Measurements from ENCODE around the gene GPR171. TPM values are rescaled to one million over a fixed set of nuclear protein-coding genes. Genes with fewer than 3 reads are reported as not detected.

The GPR171 gene
- polyA plus RNA-seq, 1 donor from 2014 or later: not detected

DNA sequence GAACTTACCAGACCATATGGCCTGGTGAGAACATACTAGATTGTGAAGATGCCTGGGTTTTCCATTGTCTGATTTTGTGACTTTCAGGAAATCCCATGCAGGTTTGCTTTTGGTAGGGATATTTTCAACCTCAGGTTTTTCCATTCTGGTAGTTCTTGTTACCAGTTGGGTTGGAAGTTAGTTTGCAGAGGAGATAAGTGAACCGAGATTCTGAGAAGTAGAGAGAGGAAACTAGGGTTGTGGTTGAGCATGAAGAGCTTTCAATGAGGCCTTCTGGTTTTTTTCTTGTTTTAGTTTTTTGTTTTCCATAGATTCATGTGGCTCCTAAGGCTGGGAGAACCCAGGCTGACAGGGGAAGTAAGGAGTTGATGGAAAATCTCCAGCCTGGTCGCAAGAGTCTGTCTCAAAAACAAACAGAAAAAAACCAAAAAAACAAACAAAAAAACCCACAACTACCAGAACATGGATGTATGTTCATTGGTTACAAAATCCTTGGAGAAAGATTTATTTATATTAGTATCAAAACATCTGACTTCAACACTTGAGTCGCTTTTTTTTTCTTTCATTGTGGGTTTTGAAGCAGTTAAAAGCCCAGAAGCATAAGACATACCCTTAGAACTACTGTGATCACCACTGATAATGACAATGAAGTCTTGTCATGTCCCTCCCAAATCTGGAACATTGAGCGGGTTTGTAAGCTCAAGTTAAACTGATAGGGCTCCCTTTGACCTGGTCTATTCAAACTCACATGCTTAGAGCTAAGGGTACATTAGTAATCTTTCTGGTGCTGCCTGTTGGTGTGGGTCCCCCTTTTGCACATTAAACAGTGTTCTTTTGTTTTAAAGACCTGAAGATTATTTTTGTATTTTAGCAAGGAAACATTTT, 3.2 kb downstream of the GPR171 start:
- H3K36me3 ChIP-seq (ENCODE audit: insufficient read depth, low read length): no peaks in the 10 kb centered on the region
- H3K27me3 ChIP-seq (ENCODE audit: insufficient read depth, low read depth, low read length): no peaks in the 10 kb centered on the region
- TF ChIP-seq, protein P1, sequence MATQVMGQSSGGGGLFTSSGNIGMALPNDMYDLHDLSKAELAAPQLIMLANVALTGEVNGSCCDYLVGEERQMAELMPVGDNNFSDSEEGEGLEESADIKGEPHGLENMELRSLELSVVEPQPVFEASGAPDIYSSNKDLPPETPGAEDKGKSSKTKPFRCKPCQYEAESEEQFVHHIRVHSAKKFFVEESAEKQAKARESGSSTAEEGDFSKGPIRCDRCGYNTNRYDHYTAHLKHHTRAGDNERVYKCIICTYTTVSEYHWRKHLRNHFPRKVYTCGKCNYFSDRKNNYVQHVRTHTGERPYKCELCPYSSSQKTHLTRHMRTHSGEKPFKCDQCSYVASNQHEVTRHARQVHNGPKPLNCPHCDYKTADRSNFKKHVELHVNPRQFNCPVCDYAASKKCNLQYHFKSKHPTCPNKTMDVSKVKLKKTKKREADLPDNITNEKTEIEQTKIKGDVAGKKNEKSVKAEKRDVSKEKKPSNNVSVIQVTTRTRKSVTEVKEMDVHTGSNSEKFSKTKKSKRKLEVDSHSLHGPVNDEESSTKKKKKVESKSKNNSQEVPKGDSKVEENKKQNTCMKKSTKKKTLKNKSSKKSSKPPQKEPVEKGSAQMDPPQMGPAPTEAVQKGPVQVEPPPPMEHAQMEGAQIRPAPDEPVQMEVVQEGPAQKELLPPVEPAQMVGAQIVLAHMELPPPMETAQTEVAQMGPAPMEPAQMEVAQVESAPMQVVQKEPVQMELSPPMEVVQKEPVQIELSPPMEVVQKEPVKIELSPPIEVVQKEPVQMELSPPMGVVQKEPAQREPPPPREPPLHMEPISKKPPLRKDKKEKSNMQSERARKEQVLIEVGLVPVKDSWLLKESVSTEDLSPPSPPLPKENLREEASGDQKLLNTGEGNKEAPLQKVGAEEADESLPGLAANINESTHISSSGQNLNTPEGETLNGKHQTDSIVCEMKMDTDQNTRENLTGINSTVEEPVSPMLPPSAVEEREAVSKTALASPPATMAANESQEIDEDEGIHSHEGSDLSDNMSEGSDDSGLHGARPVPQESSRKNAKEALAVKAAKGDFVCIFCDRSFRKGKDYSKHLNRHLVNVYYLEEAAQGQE (IDR thresholded peaks at IDR 0.05; ENCODE audit: borderline replicate concordance): no peak
- TF ChIP-seq SMC3 (conservative IDR thresholded peaks at IDR 0.05; ENCODE audit: poor library complexity) (no peak), TAF1 (IDR thresholded peaks at IDR 0.05; ENCODE audit: low read depth) (no peak), EP300 (conservative IDR thresholded peaks at IDR 0.05; ENCODE audit: poor library complexity, severe bottlenecking) (no peak), MXI1 (conservative IDR thresholded peaks at IDR 0.05; ENCODE audit: poor library complexity, severe bottlenecking) (no peak), EZH2 (IDR thresholded peaks at IDR 0.05; ENCODE audit: borderline replicate concordance, insufficient read depth, low read length, poor library complexity, severe bottlenecking) (no peak), POLR2AphosphoS5 (IDR thresholded peaks at IDR 0.05) (no peak), RAD21 (conservative IDR thresholded peaks at IDR 0.05) (no peak)
- TF ChIP-seq, protein P2, sequence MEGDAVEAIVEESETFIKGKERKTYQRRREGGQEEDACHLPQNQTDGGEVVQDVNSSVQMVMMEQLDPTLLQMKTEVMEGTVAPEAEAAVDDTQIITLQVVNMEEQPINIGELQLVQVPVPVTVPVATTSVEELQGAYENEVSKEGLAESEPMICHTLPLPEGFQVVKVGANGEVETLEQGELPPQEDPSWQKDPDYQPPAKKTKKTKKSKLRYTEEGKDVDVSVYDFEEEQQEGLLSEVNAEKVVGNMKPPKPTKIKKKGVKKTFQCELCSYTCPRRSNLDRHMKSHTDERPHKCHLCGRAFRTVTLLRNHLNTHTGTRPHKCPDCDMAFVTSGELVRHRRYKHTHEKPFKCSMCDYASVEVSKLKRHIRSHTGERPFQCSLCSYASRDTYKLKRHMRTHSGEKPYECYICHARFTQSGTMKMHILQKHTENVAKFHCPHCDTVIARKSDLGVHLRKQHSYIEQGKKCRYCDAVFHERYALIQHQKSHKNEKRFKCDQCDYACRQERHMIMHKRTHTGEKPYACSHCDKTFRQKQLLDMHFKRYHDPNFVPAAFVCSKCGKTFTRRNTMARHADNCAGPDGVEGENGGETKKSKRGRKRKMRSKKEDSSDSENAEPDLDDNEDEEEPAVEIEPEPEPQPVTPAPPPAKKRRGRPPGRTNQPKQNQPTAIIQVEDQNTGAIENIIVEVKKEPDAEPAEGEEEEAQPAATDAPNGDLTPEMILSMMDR (IDR thresholded peaks at IDR 0.05; ENCODE audit: poor library complexity, severe bottlenecking): no peak
- H3K4me2 ChIP-seq (ENCODE audit: low read length): no peak overlapping the region
- no peak overlapping the region for H3K9ac ChIP-seq (ENCODE audit: low read length)
- no peaks in the 10 kb centered on the region for H3K9me3 ChIP-seq (ENCODE audit: low read length)
- no peaks in the 10 kb centered on the region for H3K9me2 ChIP-seq (ENCODE audit: insufficient read depth, low read length)
- H3K79me2 ChIP-seq (replicated peaks; ENCODE audit: insufficient read depth, low read length): no peaks in the 10 kb centered on the region
- H3K4me3 ChIP-seq (ENCODE audit: low read length): no peak overlapping the region
- H3K27ac ChIP-seq (ENCODE audit: low read length): no peak overlapping the region
- no peaks in the 10 kb centered on the region for H4K20me1 ChIP-seq (ENCODE audit: insufficient read depth)
- H2AFZ ChIP-seq (ENCODE audit: low read depth, low read length): no peak overlapping the region
- no peaks in the 10 kb centered on the region for H3F3A ChIP-seq (ENCODE audit: insufficient read depth, low read length, poor library complexity, severe bottlenecking)

DNA sequence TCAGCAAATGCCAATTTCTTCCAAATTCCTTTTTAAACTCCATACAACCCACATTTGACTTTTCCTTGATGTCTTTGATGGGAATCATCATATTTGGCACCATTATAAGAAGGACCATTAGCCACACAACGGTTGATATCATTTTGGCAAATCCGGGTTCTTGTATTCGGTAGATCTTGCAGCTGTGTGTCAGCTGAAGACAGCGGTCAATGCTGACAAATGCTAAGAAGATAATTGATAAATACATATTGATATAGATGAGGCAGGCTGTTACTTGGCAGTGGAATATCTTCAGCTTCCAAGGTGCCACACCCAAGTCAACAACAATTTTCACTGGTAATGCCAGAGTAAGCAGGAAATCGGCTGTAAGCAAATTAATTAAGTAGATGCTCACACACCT, 4.2 kb downstream of the GPR171 start:
- Histone ChIP-seq H3K9ac (ENCODE audit: low read length) (no peak overlapping the region), H4K20me1 (ENCODE audit: insufficient read depth) (no peaks in the 10 kb centered on the region), H3K4me2 (ENCODE audit: low read length) (no peak overlapping the region), H3K27ac (ENCODE audit: low read length) (no peak overlapping the region), H3K27me3 (ENCODE audit: insufficient read depth, low read depth, low read length) (no peaks in the 10 kb centered on the region), H3K9me2 (ENCODE audit: insufficient read depth, low read length) (no peaks in the 10 kb centered on the region), H3K9me3 (ENCODE audit: low read length) (no peaks in the 10 kb centered on the region), H3F3A (ENCODE audit: insufficient read depth, low read length, poor library complexity, severe bottlenecking) (no peaks in the 10 kb centered on the region), H3K79me2 (replicated peaks; ENCODE audit: insufficient read depth, low read length) (no peaks in the 10 kb centered on the region), H3K4me3 (ENCODE audit: low read length) (no peak overlapping the region), H3K36me3 (ENCODE audit: insufficient read depth, low read length) (no peaks in the 10 kb centered on the region), H2AFZ (ENCODE audit: low read depth, low read length) (no peak overlapping the region)
- TF ChIP-seq TAF1 (IDR thresholded peaks at IDR 0.05; ENCODE audit: low read depth) (no peak), MXI1 (conservative IDR thresholded peaks at IDR 0.05; ENCODE audit: poor library complexity, severe bottlenecking) (no peak), RAD21 (conservative IDR thresholded peaks at IDR 0.05) (no peak), SMC3 (conservative IDR thresholded peaks at IDR 0.05; ENCODE audit: poor library complexity) (no peak), POLR2AphosphoS5 (IDR thresholded peaks at IDR 0.05) (no peak), EP300 (conservative IDR thresholded peaks at IDR 0.05; ENCODE audit: poor library complexity, severe bottlenecking) (no peak), EZH2 (IDR thresholded peaks at IDR 0.05; ENCODE audit: borderline replicate concordance, insufficient read depth, low read length, poor library complexity, severe bottlenecking) (no peak)
- TF ChIP-seq, protein P1 (IDR thresholded peaks at IDR 0.05; ENCODE audit: borderline replicate concordance): no peak
- TF ChIP-seq, protein P2 (IDR thresholded peaks at IDR 0.05; ENCODE audit: poor library complexity, severe bottlenecking): no peak
